Rectal smooth muscle tissue (tissue), 1 donor: ENCODE results near the gene TBC1D2B.
A peak's percentile ranks its signal among the peaks of the same experiment; 100 is the strongest.
"Not testable (repeated sequence)": the region's sequence is repeated elsewhere in the genome, so short reads cannot be mapped to it uniquely, and the experiment has no call there.

Source experiments
- H3K27ac ChIP-seq: one replicate; pipeline ENCODE4 v1.7.0; 2013; ENCODE audit warnings: low read depth, low read length, inconsistent platforms
- H3K27me3 ChIP-seq: one replicate; pipeline ENCODE4 v1.7.0; 2013; ENCODE audit warnings: low read length; ENCODE audit not compliant: control insufficient read depth, insufficient read depth
- H3K36me3 ChIP-seq: one replicate; pipeline ENCODE4 v1.7.0; 2013; ENCODE audit warnings: low read length; ENCODE audit not compliant: control insufficient read depth, insufficient read depth
- H3K4me1 ChIP-seq: one replicate; pipeline ENCODE4 v1.7.0; 2013; ENCODE audit warnings: low read length; ENCODE audit not compliant: control insufficient read depth, insufficient read depth
- H3K4me3 ChIP-seq: one replicate; pipeline ENCODE4 v1.7.0; 2013; ENCODE audit warnings: low read length
- H3K9ac ChIP-seq: one replicate; pipeline ENCODE4 v1.7.0; 2013; ENCODE audit warnings: low read length

The TBC1D2B gene

GRCh38 chr15:77970813-77971360 lies 106.6 kb downstream of the TBC1D2B start:
- H3K36me3 ChIP-seq, H3K4me3 ChIP-seq, H3K9ac ChIP-seq, H3K27ac ChIP-seq, H3K27me3 ChIP-seq: not testable (repeated sequence)
- peaks cover 22% of the 10 kb centered on the region for H3K4me1 ChIP-seq

- no peak overlapping the region for H3K4me3 ChIP-seq
- no peak overlapping the region for H3K27ac ChIP-seq
- no peak overlapping the region for H3K9ac ChIP-seq
- H3K36me3 ChIP-seq, result no peaks in the 10 kb centered on the region
- H3K4me1 ChIP-seq, result peaks cover 4% of the 10 kb centered on the region
- H3K27me3 ChIP-seq, result no peaks in the 10 kb centered on the region
Measured at GRCh38 chr15:77969055-77969454, 108.5 kb downstream of the TBC1D2B start.

- Histone ChIP-seq H3K9ac (no peak overlapping the region), H3K27me3 (no peaks in the 10 kb centered on the region), H3K27ac (no peak overlapping the region), H3K36me3 (no peaks in the 10 kb centered on the region), H3K4me3 (no peak overlapping the region), H3K4me1 (no peaks in the 10 kb centered on the region)
Measured at GRCh38 chr15:77967798-77968197, 109.7 kb downstream of the TBC1D2B start.

GRCh38 chr15:77967235-77967615 lies 110.3 kb downstream of the TBC1D2B start:
- H3K9ac ChIP-seq, H3K36me3 ChIP-seq, H3K27ac ChIP-seq, H3K27me3 ChIP-seq, H3K4me1 ChIP-seq, H3K4me3 ChIP-seq: not testable (repeated sequence)

GRCh38 chr15:77966540-77967234 lies 110.8 kb downstream of the TBC1D2B start:
- Histone ChIP-seq H3K27me3 (no peaks in the 10 kb centered on the region), H3K27ac (no peak overlapping the region), H3K36me3 (no peaks in the 10 kb centered on the region), H3K9ac (no peak overlapping the region), H3K4me1 (no peaks in the 10 kb centered on the region), H3K4me3 (no peak overlapping the region)

GRCh38 chr15:77964193-77964592 lies 113.3 kb downstream of the TBC1D2B start:
- no peaks in the 10 kb centered on the region for H3K27me3 ChIP-seq
- no peak overlapping the region for H3K4me3 ChIP-seq
- H3K27ac ChIP-seq, result no peak overlapping the region
- no peaks in the 10 kb centered on the region for H3K36me3 ChIP-seq
- H3K9ac ChIP-seq, result no peak overlapping the region
- no peaks in the 10 kb centered on the region for H3K4me1 ChIP-seq

GRCh38 chr15:77959432-77959879 lies 118.1 kb downstream of the TBC1D2B start:
- Histone ChIP-seq H3K36me3 (no peaks in the 10 kb centered on the region), H3K4me1 (no peaks in the 10 kb centered on the region), H3K4me3 (peak overlapping the region; percentile 55), H3K9ac (no peak overlapping the region), H3K27me3 (no peaks in the 10 kb centered on the region), H3K27ac (no peak overlapping the region)

- not testable (repeated sequence) for H3K4me1 ChIP-seq, H3K27me3 ChIP-seq, H3K27ac ChIP-seq, H3K9ac ChIP-seq, H3K36me3 ChIP-seq
- peak overlapping the region; percentile 55 for H3K4me3 ChIP-seq
Measured at GRCh38 chr15:77958716-77959431, 118.6 kb downstream of the TBC1D2B start.

GRCh38 chr15:77958021-77958420 lies 119.5 kb downstream of the TBC1D2B start:
- H3K36me3 ChIP-seq, H3K27me3 ChIP-seq, H3K27ac ChIP-seq, H3K4me1 ChIP-seq, H3K9ac ChIP-seq, H3K4me3 ChIP-seq: not testable (repeated sequence)

GRCh38 chr15:77953926-77954325 lies 123.6 kb downstream of the TBC1D2B start:
- H3K9ac ChIP-seq, H3K36me3 ChIP-seq, H3K4me3 ChIP-seq, H3K4me1 ChIP-seq, H3K27me3 ChIP-seq, H3K27ac ChIP-seq: not testable (repeated sequence)

- H3K27me3 ChIP-seq, H3K4me3 ChIP-seq, H3K27ac ChIP-seq, H3K36me3 ChIP-seq, H3K4me1 ChIP-seq, H3K9ac ChIP-seq: not testable (repeated sequence)
Measured at GRCh38 chr15:77952928-77953446, 124.5 kb downstream of the TBC1D2B start.

GRCh38 chr15:77951105-77951786 lies 126.3 kb downstream of the TBC1D2B start:
- not testable (repeated sequence) for H3K27me3 ChIP-seq, H3K4me1 ChIP-seq, H3K36me3 ChIP-seq, H3K9ac ChIP-seq, H3K4me3 ChIP-seq, H3K27ac ChIP-seq
